ENCODE results near the gene MSH3. TPM values are rescaled to one million over a fixed set of nuclear protein-coding genes. Genes with fewer than 3 reads are reported as not detected.

Gene MSH3
- polyA plus RNA-seq, 3 donors: 4.5 to 9.9 (median 8.0) TPM

GRCh38 chr5:80874162-80874561, 219.7 kb downstream of the MSH3 start:
- Mint-ChIP-seq H3K27me3 (ENCODE audit: low read depth in 3 of 3) (no peaks in the 10 kb centered on the region), H3K36me3 (peaks cover 59 to 70% of the 10 kb centered on the region in 2 donors), H3K4me1 (peaks cover 11% of the 10 kb centered on the region), H3K27ac (peak overlapping the region in 2 of 7 donors; percentile 58 to 72), H3K9me3 (no peaks in the 10 kb centered on the region), H3K4me3 (no peak overlapping the region)
- Histone ChIP-seq H3K79me2 (ENCODE audit: insufficient read depth, low read length) (no peaks in the 10 kb centered on the region), H3K9me3 (replicated peaks in 1 of 2; ENCODE audit: control insufficient read depth in 1 of 2, insufficient read depth in 1 of 2, low read length in 2 of 2) (no peaks in the 10 kb centered on the region), H3K4me1 (ENCODE audit: control insufficient read depth in 1 of 2, insufficient read depth in 2 of 2, low read length in 2 of 2) (peaks cover 5 to 10% of the 10 kb centered on the region in 2 donors), H3K4me3 (replicated peaks in 1 of 3; ENCODE audit: low read depth in 2 of 3, low read length in 3 of 3) (no peak overlapping the region), H3K36me3 (replicated peaks in 1 of 2; ENCODE audit: control insufficient read depth in 1 of 2, insufficient read depth in 2 of 2, low read length in 2 of 2) (peaks cover 36 to 74% of the 10 kb centered on the region in 2 donors), H3K4me2 (replicated peaks; ENCODE audit: extremely low read depth, low read length, poor library complexity, severe bottlenecking) (no peak overlapping the region), H3K9ac (ENCODE audit: insufficient read depth, low read length, poor library complexity, severe bottlenecking) (no peak overlapping the region), H2AFZ (ENCODE audit: insufficient read depth, low read depth, low read length, poor library complexity, severe bottlenecking) (no peak overlapping the region), H4K20me1 (ENCODE audit: insufficient read depth, low read length) (no peaks in the 10 kb centered on the region), H3K27ac (ENCODE audit: low read depth in 1 of 2, low read length in 2 of 2) (no peak overlapping the region), H3K27me3 (ENCODE audit: control insufficient read depth in 2 of 2, insufficient read depth in 2 of 2, low read length in 2 of 2) (no peaks in the 10 kb centered on the region)
- no peak for TF ChIP-seq CTCF (IDR thresholded peaks at IDR 0.05)
- intact Hi-C loops (cut with micrococcal nuclease): no loop called here
- 100% methylated on average over 2 of the region's 2 CpGs for WGBS (ENCODE audit: insufficient coverage)
- no peak for DNase-seq

DNA sequence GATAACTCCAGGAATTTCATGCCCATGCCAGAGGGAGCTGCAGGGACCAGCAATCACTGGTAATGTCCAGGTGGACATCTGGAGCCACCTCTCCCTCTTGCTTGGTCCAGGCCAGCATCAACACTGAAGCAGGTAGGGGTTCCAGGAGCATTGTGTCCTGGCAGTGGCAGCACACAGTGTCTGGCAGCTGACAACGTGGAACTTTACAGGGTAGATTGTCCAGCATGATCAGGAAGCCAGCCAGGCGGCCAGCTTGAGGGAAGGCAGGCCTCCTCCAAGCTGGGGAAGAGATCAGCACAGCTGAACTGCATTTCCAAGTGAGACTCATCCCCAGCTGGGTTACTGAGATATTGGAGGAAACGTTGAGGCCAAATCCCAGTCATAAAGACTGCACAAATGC, 223.1 kb downstream of the MSH3 start:
- Mint-ChIP-seq H3K27ac (peak overlapping the region in 1 of 7 donors; percentile 32), H3K9me3 (peaks cover 0 to 3% (median 0%) of the 10 kb centered on the region in 7 donors), H3K4me3 (no peak overlapping the region), H3K36me3 (peaks cover 69 to 72% of the 10 kb centered on the region in 2 donors), H3K4me1 (no peaks in the 10 kb centered on the region), H3K27me3 (ENCODE audit: low read depth in 3 of 3) (no peaks in the 10 kb centered on the region)
- no peak for DNase-seq
- Histone ChIP-seq H3K4me1 (ENCODE audit: control insufficient read depth in 1 of 2, insufficient read depth in 2 of 2, low read length in 2 of 2) (no peaks in the 10 kb centered on the region), H3K27me3 (ENCODE audit: control insufficient read depth in 2 of 2, insufficient read depth in 2 of 2, low read length in 2 of 2) (no peaks in the 10 kb centered on the region), H3K79me2 (ENCODE audit: insufficient read depth, low read length) (no peaks in the 10 kb centered on the region), H2AFZ (ENCODE audit: insufficient read depth, low read depth, low read length, poor library complexity, severe bottlenecking) (no peak overlapping the region), H3K4me3 (replicated peaks in 1 of 3; ENCODE audit: low read depth in 2 of 3, low read length in 3 of 3) (no peak overlapping the region), H3K27ac (ENCODE audit: low read depth in 1 of 2, low read length in 2 of 2) (no peak overlapping the region), H3K4me2 (replicated peaks; ENCODE audit: extremely low read depth, low read length, poor library complexity, severe bottlenecking) (no peak overlapping the region), H3K9ac (ENCODE audit: insufficient read depth, low read length, poor library complexity, severe bottlenecking) (no peak overlapping the region), H3K9me3 (replicated peaks in 1 of 2; ENCODE audit: control insufficient read depth in 1 of 2, insufficient read depth in 1 of 2, low read length in 2 of 2) (no peaks in the 10 kb centered on the region), H3K36me3 (replicated peaks in 1 of 2; ENCODE audit: control insufficient read depth in 1 of 2, insufficient read depth in 2 of 2, low read length in 2 of 2) (peaks cover 35 to 82% of the 10 kb centered on the region in 2 donors), H4K20me1 (ENCODE audit: insufficient read depth, low read length) (no peaks in the 10 kb centered on the region)
- intact Hi-C loops (cut with micrococcal nuclease): no loop called here
- 90% methylated on average over 3 of the region's 3 CpGs for WGBS (ENCODE audit: insufficient coverage)
- no peak for TF ChIP-seq CTCF (IDR thresholded peaks at IDR 0.05)
